Frontal cortex (tissue), 4 donors: ENCODE results near the gene ZHX3. TPM values are rescaled to one million over a fixed set of nuclear protein-coding genes. Genes with fewer than 3 reads are reported as not detected.

Experiments
- DNase-seq, 2 donors: peaks; one replicate each; pipeline ENCODE4 v3.0.0; 2012; ENCODE audit warnings: low spot score in 2 of 2
- FAIRE-seq: peaks from 2 replicates; lab custom pipeline; 2012; peaks lifted over from hg19 to GRCh38; lab: Jason Lieb, UNC
- total RNA-seq: library from RNA; depleted of rRNA; stranded (reverse); fragments of >200 nt; gene quantifications from one replicate; pipeline ENCODE4 v1.2.3, GENCODE V29; 2014
- donor health status: control.
- donor health status: control.
- donor health status: control.

The ZHX3 gene
- total RNA-seq, 1 donor from 2014 or later, result 14.3 TPM

DNA sequence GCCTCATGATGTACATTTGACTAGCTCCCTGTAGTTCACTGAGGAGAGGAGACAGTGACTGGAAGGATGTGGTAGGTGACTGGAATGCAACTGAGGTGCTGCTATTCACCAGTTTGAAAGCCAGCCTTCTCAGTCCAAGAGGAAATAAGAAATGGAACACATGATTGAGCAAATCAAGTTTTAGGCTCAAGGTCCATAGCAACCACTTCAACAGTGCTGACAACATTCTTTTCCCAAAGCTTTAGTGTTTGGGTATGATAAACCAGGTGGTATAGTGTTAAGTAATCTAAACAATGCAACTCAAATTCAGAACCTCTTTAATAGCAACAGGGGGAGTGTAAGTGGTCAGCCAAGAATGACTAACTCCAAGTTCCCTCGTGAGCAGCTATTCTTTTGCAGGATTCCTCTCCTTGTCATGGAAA is 9.2 kb downstream of the ZHX3 start:
- no peak for DNase-seq
- no peak for FAIRE-seq

GRCh38 chr20:41307021-41307420 is 10.5 kb downstream of the ZHX3 start:
- DNase-seq (no peak), FAIRE-seq (no peak)

DNA sequence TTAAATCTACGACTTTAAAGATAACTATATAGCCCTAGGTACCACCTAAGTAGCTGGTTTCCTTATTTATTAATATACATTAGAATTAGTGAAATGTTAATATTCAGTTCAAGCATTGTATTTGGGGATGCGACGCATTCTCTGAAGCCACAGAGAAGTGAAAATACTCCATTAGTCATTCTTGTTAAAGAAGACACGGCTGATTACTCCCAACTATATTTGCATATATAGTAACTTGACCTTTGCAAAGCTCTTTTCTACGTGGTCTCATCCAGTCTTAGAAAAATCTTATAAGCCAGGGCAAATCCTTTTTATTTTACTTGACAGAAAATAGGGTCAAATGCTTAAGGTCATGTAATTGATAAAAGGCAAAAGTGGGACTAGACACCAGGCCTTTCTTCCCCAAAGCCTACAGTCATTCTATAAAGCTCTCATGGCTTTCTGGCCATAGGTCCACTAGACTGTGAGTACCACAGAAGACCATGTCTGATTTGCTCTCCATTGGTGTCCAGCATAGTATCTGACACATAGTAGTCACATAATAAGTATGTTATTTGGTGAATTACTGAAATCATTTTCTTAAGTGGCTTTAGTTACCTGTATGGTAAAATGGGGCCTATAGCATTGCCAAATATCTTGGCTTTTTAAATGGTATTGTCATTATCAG is 11.3 kb downstream of the ZHX3 start:
- FAIRE-seq, result no peak
- no peak for DNase-seq

- DNase-seq, result no peak
- FAIRE-seq, result no peak
These were observed 13.0 kb downstream of the ZHX3 start for GRCh38 chr20:41304424-41305079.

DNA sequence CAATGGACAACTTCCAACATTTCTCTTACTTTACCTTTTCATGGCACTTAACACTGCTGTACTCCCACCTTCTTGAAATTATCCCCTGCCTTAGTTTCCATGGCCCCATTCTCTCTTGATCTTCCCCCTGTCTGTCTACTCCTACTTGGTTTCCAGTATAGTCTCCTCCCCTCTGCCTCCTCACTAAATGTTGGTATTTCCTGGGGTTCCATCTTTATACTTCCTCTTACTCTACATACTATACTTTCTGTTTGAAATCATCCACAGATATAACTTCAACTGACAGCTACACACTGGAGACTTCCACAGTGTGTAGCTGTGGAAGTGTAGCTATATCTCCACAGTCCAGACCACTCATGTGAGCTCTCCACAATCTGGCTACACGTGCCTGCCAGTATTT is 13.5 kb downstream of the ZHX3 start:
- FAIRE-seq (no peak), DNase-seq (no peak)

DNA sequence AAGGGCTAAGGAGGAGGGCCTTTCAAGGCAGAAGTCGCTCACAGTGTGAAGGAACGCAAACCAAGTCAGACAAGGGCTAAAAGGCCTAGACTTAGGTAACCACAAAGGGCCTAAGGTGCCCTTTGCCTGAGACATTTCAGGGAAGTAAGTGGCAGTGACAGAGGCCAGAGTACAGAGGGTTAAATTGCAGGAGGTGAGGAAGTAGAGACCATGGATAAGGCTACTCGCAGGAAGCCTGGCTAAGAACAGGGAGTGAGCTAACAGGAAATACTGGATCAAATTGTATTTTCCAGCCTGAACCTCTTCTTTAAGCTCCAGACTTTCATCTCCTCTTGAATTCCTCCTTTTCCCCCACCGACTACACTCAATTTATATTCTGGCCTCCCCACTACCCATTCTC is 16.6 kb downstream of the ZHX3 start:
- FAIRE-seq (no peak), DNase-seq (no peak)

GRCh38 chr20:41300383-41300782 is 17.1 kb downstream of the ZHX3 start:
- FAIRE-seq, result no peak
- DNase-seq, result no peak

DNA sequence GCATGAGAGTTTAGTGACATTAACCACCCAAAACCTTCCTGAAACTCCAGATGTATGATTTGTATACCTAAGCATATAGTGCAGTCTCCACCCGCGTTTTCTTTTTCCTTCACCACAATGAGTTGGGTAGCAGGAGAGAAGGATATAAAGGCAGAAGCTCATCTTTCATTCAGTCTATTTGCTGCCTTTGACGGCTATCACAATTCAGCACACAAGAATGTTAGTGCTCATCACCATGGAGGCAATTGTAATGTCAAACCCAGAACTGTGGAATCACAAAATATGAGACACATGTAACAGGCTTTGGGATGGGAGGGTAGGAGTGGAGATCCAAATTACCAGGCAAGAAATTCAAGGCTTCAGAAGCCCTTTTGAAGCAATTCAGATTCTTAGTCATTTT is 17.6 kb downstream of the ZHX3 start:
- DNase-seq, result no peak

GRCh38 chr20:41293269-41294037 is 24.1 kb downstream of the ZHX3 start:
- no peak for DNase-seq
- FAIRE-seq, result no peak

More for the DNA sequence above, 17.6 kb downstream of the ZHX3 start:
- no peak for FAIRE-seq

- FAIRE-seq (no peak), DNase-seq (no peak)
These were observed 26.6 kb downstream of the ZHX3 start for GRCh38 chr20:41290804-41291389.

DNA sequence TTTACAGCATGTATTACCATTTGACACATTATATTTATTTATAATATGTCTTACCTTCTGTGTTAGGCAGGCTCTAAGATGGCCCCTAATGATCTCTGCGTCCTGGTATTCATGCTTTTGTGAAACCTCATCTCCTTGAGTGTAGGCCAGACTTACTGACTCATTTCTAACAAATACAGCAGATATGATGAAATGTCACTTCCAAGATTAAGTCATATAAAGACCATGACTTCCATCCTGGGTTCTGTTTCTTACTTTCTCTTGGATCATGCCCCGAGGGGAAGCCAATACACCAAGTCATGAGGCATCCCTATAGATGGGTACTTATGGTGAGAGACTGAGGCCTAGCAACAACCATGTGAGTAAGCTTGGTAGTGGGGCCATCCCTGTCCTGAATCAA is 30.2 kb downstream of the ZHX3 start:
- FAIRE-seq (no peak), DNase-seq (no peak)

GRCh38 chr20:41286240-41286851 is 31.2 kb downstream of the ZHX3 start:
- FAIRE-seq (no peak), DNase-seq (no peak)

DNA sequence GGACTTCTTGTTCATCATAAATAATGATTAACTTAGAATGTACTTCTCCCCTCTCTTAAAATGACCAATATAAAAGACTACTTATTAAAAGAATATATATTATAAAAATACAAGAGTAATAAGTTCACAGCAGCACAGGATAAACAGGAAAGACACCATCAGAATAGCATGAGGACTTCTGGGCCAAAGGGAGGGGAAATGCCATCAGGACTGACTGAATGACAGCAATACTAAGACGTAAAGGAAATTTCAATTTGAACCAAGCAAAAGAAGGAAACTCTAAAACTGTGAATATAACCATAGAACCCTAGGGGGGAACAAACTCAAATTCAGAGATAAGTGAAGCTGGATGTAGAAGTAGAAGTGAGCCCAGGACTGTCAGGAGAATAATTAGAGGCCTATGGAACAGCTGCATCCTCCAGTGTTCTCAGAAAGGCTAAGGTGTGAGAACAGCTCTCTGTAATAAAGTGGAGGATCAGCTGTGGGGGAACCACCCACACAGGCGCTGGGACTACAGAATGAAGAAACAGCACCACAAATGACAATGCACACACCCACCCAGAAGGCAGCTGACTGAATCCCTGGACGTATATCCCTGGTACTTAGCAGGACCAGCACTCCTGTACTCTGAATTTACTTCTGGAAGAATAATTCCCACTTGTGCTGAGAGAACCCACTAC is 37.8 kb downstream of the ZHX3 start:
- DNase-seq, result peak in 1 of 2 donors; percentile 27

DNA sequence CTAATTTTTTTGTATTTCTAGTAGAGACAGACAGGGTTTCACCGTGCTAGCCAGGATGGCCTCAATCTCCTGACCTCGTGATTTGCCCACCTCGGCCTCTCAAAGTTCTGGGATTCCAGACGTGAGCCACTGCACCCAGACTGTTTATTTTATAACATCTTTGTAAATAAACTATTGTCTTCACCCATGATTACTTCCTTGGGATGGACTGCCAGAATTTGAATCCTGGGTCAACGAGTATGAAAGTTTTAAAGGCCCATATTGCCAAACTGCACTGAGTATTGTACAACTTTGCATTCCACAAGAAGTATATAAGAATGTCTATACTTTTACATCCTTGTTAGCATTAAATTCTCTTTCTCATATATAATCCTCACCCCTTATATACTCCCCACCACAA is 38.6 kb downstream of the ZHX3 start:
- FAIRE-seq (no peak), DNase-seq (no peak)

More for the DNA sequence above, 37.8 kb downstream of the ZHX3 start:
- no peak for FAIRE-seq

- DNase-seq (no peak), FAIRE-seq (no peak)
These were observed 40.5 kb downstream of the ZHX3 start for GRCh38 chr20:41277049-41277448.

DNA sequence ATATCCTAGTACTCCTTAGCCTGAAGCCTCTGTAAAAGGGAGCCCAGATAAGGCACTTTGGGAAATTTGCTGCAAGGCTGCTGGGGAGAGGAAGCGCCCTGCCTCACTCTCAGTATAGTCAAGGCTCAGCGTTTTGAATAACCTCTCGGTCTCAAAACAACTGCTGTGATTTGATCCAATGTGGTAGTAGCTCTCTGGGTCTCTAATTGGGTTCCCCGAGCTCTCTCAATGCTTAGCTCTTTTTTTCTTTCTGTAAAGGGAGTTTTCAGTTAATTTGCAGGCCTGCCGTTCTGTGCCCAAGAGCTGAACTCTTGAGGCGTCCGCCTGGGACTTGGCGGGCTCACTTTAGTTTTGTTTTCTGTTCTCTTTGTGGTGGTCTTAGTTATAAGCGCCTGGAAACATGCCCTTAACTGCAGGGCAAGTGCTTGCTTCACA is 41.2 kb downstream of the ZHX3 start:
- FAIRE-seq (no peak), DNase-seq (peak in 1 of 2 donors; percentile 9)

- FAIRE-seq (no peak), DNase-seq (no peak)
These were observed 42.2 kb downstream of the ZHX3 start for GRCh38 chr20:41275301-41275731.

DNA sequence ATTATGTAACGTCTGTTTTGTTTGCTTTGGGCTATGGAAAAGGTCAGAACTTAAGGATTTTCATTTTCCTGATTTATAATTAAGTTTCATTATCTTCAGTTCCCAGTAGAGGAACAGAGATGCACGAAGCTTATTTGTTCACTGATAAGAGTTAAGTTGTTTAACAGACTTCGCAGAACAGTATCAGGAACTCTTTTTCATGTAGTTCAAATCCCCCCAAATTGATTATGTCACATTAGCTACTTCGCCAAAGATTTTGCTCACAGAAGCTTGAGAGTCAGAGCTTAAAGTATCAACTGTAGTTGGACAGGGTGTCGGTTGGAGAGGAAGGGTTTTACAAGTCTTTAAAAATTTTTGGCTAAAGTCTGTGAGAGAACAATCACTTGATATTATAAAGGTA is 43.4 kb downstream of the ZHX3 start:
- DNase-seq (no peak), FAIRE-seq (no peak)

- no peak for DNase-seq
- FAIRE-seq, result no peak
These were observed 44.1 kb downstream of the ZHX3 start for GRCh38 chr20:41273445-41273844.

GRCh38 chr20:41272339-41272738 is 45.2 kb downstream of the ZHX3 start:
- DNase-seq (no peak), FAIRE-seq (no peak)
